ENCODE measurements around the gene MBD3.
"Not testable (repeated sequence)": the region's sequence is repeated elsewhere in the genome, so short reads cannot be mapped to it uniquely, and the experiment has no call there.

Gene MBD3

DNA sequence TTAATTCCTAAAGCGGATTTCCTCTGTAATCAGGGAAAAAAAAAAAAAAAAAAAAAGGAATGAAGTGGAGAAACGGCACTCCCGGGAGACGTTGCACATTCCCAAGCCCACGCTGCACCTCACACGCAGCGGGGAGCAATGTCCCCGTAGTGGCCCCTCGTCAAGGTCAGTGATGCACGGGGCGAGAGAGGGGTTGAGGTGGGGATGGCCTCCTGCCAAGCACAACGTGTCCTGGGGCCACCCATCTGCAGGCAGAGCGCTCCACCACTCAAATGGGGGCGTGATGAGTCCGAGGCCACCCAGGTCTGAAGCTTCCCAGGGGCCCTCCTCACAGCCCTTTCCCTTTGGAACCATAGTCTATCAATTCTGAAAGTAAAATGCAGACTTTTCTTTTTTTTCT is 53.7 kb downstream of the MBD3 start:
- Histone ChIP-seq H3K27ac (ENCODE audit: low read length) (no peak overlapping the region), H3K9me3 (ENCODE audit: insufficient read depth, low read length) (no peaks in the 10 kb centered on the region), H3K27me3 (ENCODE audit: low read depth, low read length) (peaks cover 5% of the 10 kb centered on the region), H3K4me2 (ENCODE audit: low read length) (no peak overlapping the region), H3K4me3 (ENCODE audit: low read length) (no peak overlapping the region), H3K79me2 (ENCODE audit: low read length) (no peaks in the 10 kb centered on the region), H4K20me1 (ENCODE audit: insufficient read depth, low read length) (no peaks in the 10 kb centered on the region), H3K4me1 (ENCODE audit: low read length) (no peaks in the 10 kb centered on the region), H3K9ac (ENCODE audit: low read length) (no peak overlapping the region), H2AFZ (ENCODE audit: low read depth, low read length) (no peak overlapping the region), H3K36me3 (replicated peaks; ENCODE audit: low read depth, low read length) (no peaks in the 10 kb centered on the region)
- TF ChIP-seq EZH2phosphoT487 (IDR thresholded peaks at IDR 0.05; ENCODE audit: low read depth), result no peak
- TF ChIP-seq, protein P1, sequence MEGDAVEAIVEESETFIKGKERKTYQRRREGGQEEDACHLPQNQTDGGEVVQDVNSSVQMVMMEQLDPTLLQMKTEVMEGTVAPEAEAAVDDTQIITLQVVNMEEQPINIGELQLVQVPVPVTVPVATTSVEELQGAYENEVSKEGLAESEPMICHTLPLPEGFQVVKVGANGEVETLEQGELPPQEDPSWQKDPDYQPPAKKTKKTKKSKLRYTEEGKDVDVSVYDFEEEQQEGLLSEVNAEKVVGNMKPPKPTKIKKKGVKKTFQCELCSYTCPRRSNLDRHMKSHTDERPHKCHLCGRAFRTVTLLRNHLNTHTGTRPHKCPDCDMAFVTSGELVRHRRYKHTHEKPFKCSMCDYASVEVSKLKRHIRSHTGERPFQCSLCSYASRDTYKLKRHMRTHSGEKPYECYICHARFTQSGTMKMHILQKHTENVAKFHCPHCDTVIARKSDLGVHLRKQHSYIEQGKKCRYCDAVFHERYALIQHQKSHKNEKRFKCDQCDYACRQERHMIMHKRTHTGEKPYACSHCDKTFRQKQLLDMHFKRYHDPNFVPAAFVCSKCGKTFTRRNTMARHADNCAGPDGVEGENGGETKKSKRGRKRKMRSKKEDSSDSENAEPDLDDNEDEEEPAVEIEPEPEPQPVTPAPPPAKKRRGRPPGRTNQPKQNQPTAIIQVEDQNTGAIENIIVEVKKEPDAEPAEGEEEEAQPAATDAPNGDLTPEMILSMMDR (IDR thresholded peaks at IDR 0.05; ENCODE audit: low read depth, low read length), result no peak

DNA sequence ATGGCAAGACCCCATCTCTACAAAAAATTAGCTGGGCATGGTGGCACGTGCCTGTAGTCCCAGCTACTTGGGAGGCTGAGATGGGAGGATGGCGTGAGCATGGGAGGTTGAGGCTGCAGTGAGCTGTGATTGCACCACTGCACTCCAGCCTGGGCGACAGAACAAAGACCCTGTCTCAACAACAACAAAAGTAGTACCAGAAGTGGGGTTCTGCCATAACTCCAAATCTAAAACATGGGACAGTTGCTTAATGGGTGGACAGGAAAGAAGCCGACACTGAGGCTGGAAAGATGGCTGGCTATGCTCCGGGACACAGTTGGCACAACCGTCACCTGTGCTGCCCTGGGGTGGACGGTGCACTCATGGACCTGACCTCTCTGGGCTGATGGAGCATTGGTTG is 57.0 kb downstream of the MBD3 start:
- H3K27me3 ChIP-seq (ENCODE audit: low read depth, low read length); H3K27ac ChIP-seq (ENCODE audit: low read length); H3K36me3 ChIP-seq (replicated peaks; ENCODE audit: low read depth, low read length); H3K4me2 ChIP-seq (ENCODE audit: low read length); H3K4me3 ChIP-seq (ENCODE audit: low read length); H2AFZ ChIP-seq (ENCODE audit: low read depth, low read length); H4K20me1 ChIP-seq (ENCODE audit: insufficient read depth, low read length); H3K4me1 ChIP-seq (ENCODE audit: low read length); H3K9ac ChIP-seq (ENCODE audit: low read length); H3K9me3 ChIP-seq (ENCODE audit: insufficient read depth, low read length); H3K79me2 ChIP-seq (ENCODE audit: low read length): not testable (repeated sequence)

DNA sequence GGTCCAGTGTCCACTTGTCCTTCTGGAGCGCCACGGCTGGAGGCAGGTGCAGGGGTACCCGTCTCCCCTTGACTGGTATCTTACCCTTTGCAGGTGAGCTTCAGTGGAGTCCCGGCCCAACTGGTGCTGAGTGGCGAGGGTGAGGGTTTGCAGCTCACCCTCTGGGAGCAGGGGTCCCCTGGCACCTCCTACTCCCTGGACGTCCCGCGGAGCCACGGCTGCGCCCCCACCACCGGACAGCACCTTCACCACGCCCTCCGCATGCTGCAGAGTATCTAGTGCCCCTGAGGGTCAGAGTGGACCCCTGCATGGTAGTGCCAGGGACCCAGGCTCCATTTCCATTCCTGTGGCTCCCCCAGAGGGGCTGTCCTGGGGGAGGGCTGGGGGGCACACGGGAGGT is 57.7 kb downstream of the MBD3 start:
- no peak overlapping the region for H2AFZ ChIP-seq (ENCODE audit: low read depth, low read length)
- H3K27me3 ChIP-seq (ENCODE audit: low read depth, low read length), result no peaks in the 10 kb centered on the region
- no peak overlapping the region for H3K27ac ChIP-seq (ENCODE audit: low read length)

DNA sequence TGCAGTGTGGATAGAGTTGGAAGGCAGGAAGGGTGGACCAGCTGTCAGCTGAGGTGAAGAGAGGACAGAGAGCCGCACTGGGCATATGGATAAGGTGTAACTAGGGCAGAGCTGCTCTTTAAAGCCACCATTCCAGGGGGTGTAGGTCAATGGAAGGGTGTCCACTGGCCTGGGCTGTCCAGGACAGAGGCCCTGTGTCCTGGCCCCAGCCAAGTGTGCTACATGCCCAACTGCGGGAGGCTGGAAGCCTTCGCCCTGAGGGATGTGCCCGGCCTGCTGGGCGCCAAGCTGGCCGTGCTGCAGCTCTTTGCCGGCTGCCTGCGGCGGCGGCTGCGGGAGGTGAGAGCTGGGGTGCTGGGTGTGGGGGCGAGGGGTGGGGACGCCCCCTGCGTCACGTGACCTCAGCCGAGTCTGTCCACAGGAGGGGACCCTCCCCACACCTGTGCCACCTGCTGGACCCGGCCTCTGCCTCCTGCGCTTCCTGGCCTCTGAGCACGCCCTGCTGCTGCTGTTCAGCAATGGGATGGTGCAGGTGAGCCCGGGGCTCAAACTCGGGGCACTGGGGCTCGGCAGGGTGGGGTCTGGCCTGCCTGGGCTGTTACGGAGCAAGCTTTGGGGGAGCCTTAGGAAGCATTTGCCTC is 59.0 kb downstream of the MBD3 start:
- no peaks in the 10 kb centered on the region for H3K27me3 ChIP-seq (ENCODE audit: low read depth, low read length)
- H3K27ac ChIP-seq (ENCODE audit: low read length), result no peak overlapping the region
- TF ChIP-seq, protein P1 (IDR thresholded peaks at IDR 0.05; ENCODE audit: low read depth, low read length), result no peak
- no peak for TF ChIP-seq EZH2phosphoT487 (IDR thresholded peaks at IDR 0.05; ENCODE audit: low read depth)
- no peak overlapping the region for H3K4me2 ChIP-seq (ENCODE audit: low read length)
- H3K9ac ChIP-seq (ENCODE audit: low read length), result no peak overlapping the region
- no peaks in the 10 kb centered on the region for H3K36me3 ChIP-seq (replicated peaks; ENCODE audit: low read depth, low read length)
- no peaks in the 10 kb centered on the region for H3K9me3 ChIP-seq (ENCODE audit: insufficient read depth, low read length)
- no peak overlapping the region for H2AFZ ChIP-seq (ENCODE audit: low read depth, low read length)
- H3K79me2 ChIP-seq (ENCODE audit: low read length), result no peaks in the 10 kb centered on the region
- no peak overlapping the region for H3K4me3 ChIP-seq (ENCODE audit: low read length)
- H3K4me1 ChIP-seq (ENCODE audit: low read length), result no peaks in the 10 kb centered on the region
- H4K20me1 ChIP-seq (ENCODE audit: insufficient read depth, low read length), result no peaks in the 10 kb centered on the region

More for the DNA sequence above, 57.7 kb downstream of the MBD3 start:
- Histone ChIP-seq H3K4me2 (ENCODE audit: low read length) (no peak overlapping the region), H3K79me2 (ENCODE audit: low read length) (no peaks in the 10 kb centered on the region), H3K4me3 (ENCODE audit: low read length) (no peak overlapping the region), H3K4me1 (ENCODE audit: low read length) (no peaks in the 10 kb centered on the region), H3K36me3 (replicated peaks; ENCODE audit: low read depth, low read length) (no peaks in the 10 kb centered on the region), H4K20me1 (ENCODE audit: insufficient read depth, low read length) (no peaks in the 10 kb centered on the region), H3K9ac (ENCODE audit: low read length) (no peak overlapping the region), H3K9me3 (ENCODE audit: insufficient read depth, low read length) (no peaks in the 10 kb centered on the region)
- TF ChIP-seq EZH2phosphoT487 (IDR thresholded peaks at IDR 0.05; ENCODE audit: low read depth), result no peak
- TF ChIP-seq, protein P1 (IDR thresholded peaks at IDR 0.05; ENCODE audit: low read depth, low read length), result no peak

Measured in OCI-LY3 (cell line).